Activated CD8-positive, alpha-beta T cell treated with anti-CD3 and anti-CD28 coated beads for 36 hours (primary cell): Measurements from ENCODE around the gene BEST1. TPM values are rescaled to one million over a fixed set of nuclear protein-coding genes. Genes with fewer than 3 reads are reported as not detected.
A peak's percentile ranks its signal among the peaks of the same experiment; 100 is the strongest.

Source experiments
- ATAC-seq: fragments of 200-7000 bp; cut with Tn5 transposase; one replicate; pipeline ENCODE4 v1.10.0; 2021; ENCODE audit warnings: mild to moderate bottlenecking, moderate library complexity
- CTCF ChIA-PET: fragments of 350-600 bp; sonication (Branson Sonifier 250); formaldehyde crosslinking; loops from one replicate; lab custom pipeline; 2021; ENCODE audit warnings: antibody characterized with exemption; lab: Charles Lee
- POLR2A ChIA-PET: fragments of 350-600 bp; sonication (Branson Sonifier 250); formaldehyde crosslinking; loops from one replicate; lab custom pipeline; 2021; ENCODE audit warnings: antibody characterized with exemption; lab: Charles Lee
- DNase-seq: peaks from one replicate; pipeline ENCODE4 v3.0.0-alpha.2; 2020
- H3K27ac Mint-ChIP-seq: one replicate; pipeline ENCODE4 v1.8.0; 2021; ENCODE audit warnings: mild to moderate bottlenecking, mixed read lengths
- H3K27me3 Mint-ChIP-seq: one replicate; pipeline ENCODE4 v1.8.0; 2021; ENCODE audit warnings: mixed read lengths
- H3K36me3 Mint-ChIP-seq: one replicate; pipeline ENCODE4 v1.8.0; 2021; ENCODE audit warnings: low read depth, mixed read lengths
- H3K4me1 Mint-ChIP-seq: one replicate; pipeline ENCODE4 v1.8.0; 2021; ENCODE audit warnings: low read depth, mixed read lengths
- H3K4me3 Mint-ChIP-seq: one replicate; pipeline ENCODE4 v1.8.0; 2021; ENCODE audit warnings: mild to moderate bottlenecking, moderate library complexity, mixed read lengths
- H3K9me3 Mint-ChIP-seq: one replicate; pipeline ENCODE4 v1.8.0; 2021; ENCODE audit warnings: mixed read lengths
- CTCF ChIP-seq: fragments of 200-600 bp; IDR thresholded peaks from one replicate; pipeline ENCODE4 v1.8.0; 2022; ENCODE audit warnings: antibody characterized with exemption, mild to moderate bottlenecking
- intact Hi-C: fragments of 100-400 bp; cut with micrococcal nuclease; formaldehyde crosslinking; loops from one replicate; pipeline ENCODE4 v1.10.0; 2022
- total RNA-seq, 2 experiments: library from RNA; stranded (reverse); gene quantifications; one replicate each; pipeline ENCODE4 v1.2.3, GENCODE V29; 2021

Gene BEST1
- total RNA-seq, 2 experiments from 2014 or later: 0.61 to 0.83 TPM

GRCh38 chr11:61955422-61956135 lies 5.4 kb downstream of the BEST1 start:
- peak; percentile 57 for DNase-seq
- ATAC-seq: peak; percentile 73
- POLR2A ChIA-PET: interaction anchor here (1.1 kb wide), 1 partner anchor 10 kb away, joined by 4 read pairs; no protein-coding TSS in a partner anchor
- H3K9me3 Mint-ChIP-seq: no peaks in the 10 kb centered on the region
- H3K36me3 Mint-ChIP-seq: no peaks in the 10 kb centered on the region
- TF ChIP-seq CTCF: no peak
- H3K27me3 Mint-ChIP-seq: peaks cover 27% of the 10 kb centered on the region
- no peak overlapping the region for H3K27ac Mint-ChIP-seq
- intact Hi-C loops: no loop called here
- CTCF ChIA-PET: interaction anchor here (1.4 to 11.9 kb wide), 2 partner anchors 56 to 126 kb away, joined by 7 to 215 read pairs; no protein-coding TSS in a partner anchor
- H3K4me1 Mint-ChIP-seq: peaks cover 2% of the 10 kb centered on the region
- H3K4me3 Mint-ChIP-seq: peak overlapping the region; percentile 41

GRCh38 chr11:61956191-61957020 lies 6.3 kb downstream of the BEST1 start:
- CTCF ChIA-PET: no interaction called here
- ATAC-seq (no peak), DNase-seq (no peak)
- Mint-ChIP-seq H3K27ac (no peak overlapping the region), H3K4me3 (peak overlapping the region; percentile 41), H3K27me3 (peaks cover 27% of the 10 kb centered on the region), H3K4me1 (peaks cover 2% of the 10 kb centered on the region), H3K9me3 (no peaks in the 10 kb centered on the region), H3K36me3 (no peaks in the 10 kb centered on the region)
- POLR2A ChIA-PET: no interaction called here
- intact Hi-C loops: no loop called here
- no peak for TF ChIP-seq CTCF

- CTCF ChIA-PET: interaction anchor here (1.1 to 1.6 kb wide), 3 partner anchors 9 to 151 kb away, joined by 3 to 6 read pairs (median 4); no protein-coding TSS in a partner anchor
- intact Hi-C loops: no loop called here
- ATAC-seq: no peak
- Mint-ChIP-seq H3K27me3 (peaks cover 26% of the 10 kb centered on the region), H3K36me3 (no peaks in the 10 kb centered on the region), H3K27ac (no peak overlapping the region), H3K4me1 (peaks cover 2% of the 10 kb centered on the region), H3K4me3 (no peak overlapping the region), H3K9me3 (no peaks in the 10 kb centered on the region)
- POLR2A ChIA-PET: interaction anchor here (1.0 kb wide), 1 partner anchor 64 kb away, joined by 3 read pairs; no protein-coding TSS in a partner anchor
- no peak for TF ChIP-seq CTCF
- DNase-seq: no peak
Measured at GRCh38 chr11:61957021-61957770, 7.0 kb downstream of the BEST1 start.

- H3K4me1 Mint-ChIP-seq: peaks cover 7% of the 10 kb centered on the region
- POLR2A ChIA-PET: no interaction called here
- peaks cover 4% of the 10 kb centered on the region for H3K36me3 Mint-ChIP-seq
- CTCF ChIA-PET: interaction anchor here (1.1 to 4.1 kb wide), 5 partner anchors 11 to 149 kb away, joined by 3 to 21 read pairs (median 6); no protein-coding TSS in a partner anchor
- DNase-seq (no peak), ATAC-seq (no peak)
- H3K9me3 Mint-ChIP-seq: no peaks in the 10 kb centered on the region
- no peak for TF ChIP-seq CTCF
- peaks cover 26% of the 10 kb centered on the region for H3K27me3 Mint-ChIP-seq
- no peak overlapping the region for H3K27ac Mint-ChIP-seq
- intact Hi-C loops: no loop called here
- no peak overlapping the region for H3K4me3 Mint-ChIP-seq
Measured at GRCh38 chr11:61958590-61958989, 8.4 kb downstream of the BEST1 start.
